MM.1S (cell line): Measurements from ENCODE around the gene DMPK.

Experiments
- DNase-seq: peaks from one replicate; pipeline ENCODE4 v3.0.0-alpha.2; 2015
- H2AFZ ChIP-seq: fragments of 300-600 bp; sonication (generic); 2 replicates; pipeline ENCODE4 v1.6.0; 2016; ENCODE audit warnings: antibody characterized with exemption, low read length
- H3F3A ChIP-seq: fragments of 300-600 bp; sonication (generic); 2 replicates; pipeline ENCODE4 v1.6.1; 2016; ENCODE audit warnings: mild to moderate bottlenecking, antibody characterized with exemption, low read length, moderate library complexity, mixed read lengths; ENCODE audit not compliant: insufficient read depth
- H3K27ac ChIP-seq: fragments of 300-600 bp; sonication (generic); 2 replicates; pipeline ENCODE4 v1.5.1; 2016; ENCODE audit warnings: mild to moderate bottlenecking, low read length
- H3K27me3 ChIP-seq: fragments of 300-600 bp; sonication (generic); replicated peaks from 2 replicates; pipeline ENCODE4 v1.6.0; 2016; ENCODE audit warnings: low read length; ENCODE audit not compliant: insufficient read depth
- H3K36me3 ChIP-seq: fragments of 300-600 bp; sonication (generic); replicated peaks from 2 replicates; pipeline ENCODE4 v1.6.1; 2016; ENCODE audit warnings: mild to moderate bottlenecking, low read length, mixed read lengths; ENCODE audit not compliant: insufficient read depth
- H3K4me1 ChIP-seq: fragments of 300-600 bp; sonication (generic); 2 replicates; pipeline ENCODE4 v1.6.1; 2016; ENCODE audit warnings: low read length, mixed read lengths
- H3K4me2 ChIP-seq: fragments of 300-600 bp; sonication (generic); 2 replicates; pipeline ENCODE4 v1.6.0; 2016; ENCODE audit warnings: low read depth, low read length
- H3K4me3 ChIP-seq: fragments of 300-600 bp; sonication (generic); 2 replicates; pipeline ENCODE4 v1.5.1; 2016; ENCODE audit warnings: low read length, mixed read lengths
- H3K79me2 ChIP-seq: fragments of 300-600 bp; sonication (generic); 2 replicates; pipeline ENCODE4 v1.6.1; 2016; ENCODE audit warnings: mixed run types, low read length, mixed read lengths
- H3K9ac ChIP-seq: fragments of 300-600 bp; sonication (generic); 2 replicates; pipeline ENCODE4 v1.6.1; 2016; ENCODE audit warnings: low read length, mixed read lengths
- H3K9me2 ChIP-seq: fragments of 300-600 bp; sonication (generic); replicated peaks from 2 replicates; pipeline ENCODE4 v1.6.1; 2016; ENCODE audit warnings: mild to moderate bottlenecking, low read length, mixed read lengths; ENCODE audit not compliant: insufficient read depth
- H3K9me3 ChIP-seq: fragments of 300-600 bp; sonication (generic); replicated peaks from 2 replicates; pipeline ENCODE4 v1.6.1; 2016; ENCODE audit warnings: mild to moderate bottlenecking, low read length, mixed read lengths; ENCODE audit not compliant: insufficient read depth
- H4K20me1 ChIP-seq: fragments of 300-600 bp; sonication (generic); 2 replicates; pipeline ENCODE4 v1.6.1; 2016; ENCODE audit warnings: mild to moderate bottlenecking, low read length, moderate library complexity, mixed read lengths; ENCODE audit not compliant: insufficient read depth
- CTCF ChIP-seq: fragments of 300-600 bp; sonication (generic); IDR thresholded peaks from 2 replicates; pipeline ENCODE4 v1.5.1; 2016; ENCODE audit warnings: antibody characterized with exemption, low read length, mixed read lengths
- EZH2 ChIP-seq: fragments of 300-600 bp; sonication (generic); optimal IDR thresholded peaks from 2 replicates; pipeline ENCODE3; 2017; ENCODE audit warnings: low read depth, mild to moderate bottlenecking, antibody characterized with exemption, low read length, mixed read lengths
- EZH2phosphoT487 ChIP-seq: fragments of 300-600 bp; sonication (generic); IDR thresholded peaks from 2 replicates; pipeline ENCODE4 v1.6.1; 2018; ENCODE audit warnings: antibody characterized with exemption, low read length

Gene DMPK

GRCh38 chr19:45823182-45823581 is 40.9 kb upstream of the DMPK start:
- TF ChIP-seq EZH2 (no peak), CTCF (no peak), EZH2phosphoT487 (no peak)
- Histone ChIP-seq H4K20me1 (no peaks in the 10 kb centered on the region), H3K36me3 (no peaks in the 10 kb centered on the region; the same call in 1 of the 2 replicates), H3K9ac (no peak overlapping the region), H3K4me2 (no peak overlapping the region), H3K27me3 (no peaks in the 10 kb centered on the region), H3K9me2 (no peaks in the 10 kb centered on the region), H3K79me2 (no peaks in the 10 kb centered on the region), H3K27ac (no peak overlapping the region), H2AFZ (no peak overlapping the region), H3K4me3 (no peak overlapping the region), H3K9me3 (no peaks in the 10 kb centered on the region), H3F3A (peaks cover under 1% of the 10 kb centered on the region; the same call in 1 of the 2 replicates), H3K4me1 (peaks cover 12% of the 10 kb centered on the region)
- DNase-seq = no peak

- H3K9ac ChIP-seq = no peak overlapping the region
- no peaks in the 10 kb centered on the region for H4K20me1 ChIP-seq
- H2AFZ ChIP-seq = no peak overlapping the region
- H3K4me2 ChIP-seq = no peak overlapping the region
- H3K27me3 ChIP-seq = no peaks in the 10 kb centered on the region
- no peaks in the 10 kb centered on the region for H3K79me2 ChIP-seq
- no peaks in the 10 kb centered on the region for H3K9me3 ChIP-seq
- TF ChIP-seq EZH2phosphoT487 (no peak), EZH2 (no peak), CTCF (no peak)
- no peak for DNase-seq
- no peaks in the 10 kb centered on the region for H3K9me2 ChIP-seq
- peaks cover 4% of the 10 kb centered on the region; the same call in 1 of the 2 replicates for H3F3A ChIP-seq
- no peaks in the 10 kb centered on the region; the same call in 1 of the 2 replicates for H3K36me3 ChIP-seq
- no peak overlapping the region for H3K4me3 ChIP-seq
- H3K27ac ChIP-seq = no peak overlapping the region
- peaks cover 11% of the 10 kb centered on the region for H3K4me1 ChIP-seq
These were observed 40.4 kb upstream of the DMPK start for GRCh38 chr19:45822716-45823115.

- no peak for DNase-seq
- H3K9ac ChIP-seq = no peak overlapping the region
- H3K9me3 ChIP-seq = no peaks in the 10 kb centered on the region
- no peaks in the 10 kb centered on the region for H3K9me2 ChIP-seq
- TF ChIP-seq CTCF (no peak), EZH2phosphoT487 (no peak), EZH2 (no peak)
- H3K4me1 ChIP-seq = peaks cover 5% of the 10 kb centered on the region; the same call in 1 of the 2 replicates
- H2AFZ ChIP-seq = no peak overlapping the region
- no peaks in the 10 kb centered on the region for H3K27me3 ChIP-seq
- no peaks in the 10 kb centered on the region; the same call in 1 of the 2 replicates for H3K36me3 ChIP-seq
- H3K4me2 ChIP-seq = no peak overlapping the region
- H4K20me1 ChIP-seq = no peaks in the 10 kb centered on the region
- H3F3A ChIP-seq = peaks cover 9% of the 10 kb centered on the region; the same call in 1 of the 2 replicates
- H3K27ac ChIP-seq = no peak overlapping the region
- H3K4me3 ChIP-seq = no peak overlapping the region
- H3K79me2 ChIP-seq = no peaks in the 10 kb centered on the region
These were observed 39.3 kb upstream of the DMPK start for GRCh38 chr19:45821570-45821969.
